Stimulated activated CD8-positive, alpha-beta memory T cell treated with anti-CD3 and anti-CD28 coated beads, Interleukin-4, amount 100 ng/mL, for 1 hour (primary cell): Measurements from ENCODE around the gene PPP4R4.
"Not testable (repeated sequence)": the region's sequence is repeated elsewhere in the genome, so short reads cannot be mapped to it uniquely, and the experiment has no call there.

Source experiments
- DNase-seq, 2 donors: peaks; one replicate each; pipeline ENCODE4 v3.0.0-alpha.2; 2020; ENCODE audit warnings: low read depth in 2 of 2, low spot score in 1 of 2

The PPP4R4 gene

DNA sequence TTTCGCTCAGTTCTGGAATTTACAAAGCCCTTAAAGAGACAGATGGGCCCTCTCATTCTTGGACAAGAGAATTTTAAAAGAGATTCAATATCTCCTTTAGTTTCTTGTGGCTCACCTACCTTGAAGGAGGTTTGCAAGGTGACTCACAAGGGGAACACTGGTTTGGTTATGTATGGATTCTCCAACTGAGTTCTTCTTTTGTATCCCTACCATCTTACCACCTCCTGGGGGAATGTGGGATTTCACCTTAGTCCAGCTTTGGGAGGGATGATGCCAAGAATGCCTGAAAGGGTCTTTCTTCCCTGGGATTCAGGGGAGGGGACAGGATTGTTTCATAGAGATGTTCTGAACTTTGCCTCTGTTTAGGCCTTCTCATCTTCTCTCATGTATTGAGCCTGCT is 3.7 kb downstream of the PPP4R4 start:
- no peak for DNase-seq

DNA sequence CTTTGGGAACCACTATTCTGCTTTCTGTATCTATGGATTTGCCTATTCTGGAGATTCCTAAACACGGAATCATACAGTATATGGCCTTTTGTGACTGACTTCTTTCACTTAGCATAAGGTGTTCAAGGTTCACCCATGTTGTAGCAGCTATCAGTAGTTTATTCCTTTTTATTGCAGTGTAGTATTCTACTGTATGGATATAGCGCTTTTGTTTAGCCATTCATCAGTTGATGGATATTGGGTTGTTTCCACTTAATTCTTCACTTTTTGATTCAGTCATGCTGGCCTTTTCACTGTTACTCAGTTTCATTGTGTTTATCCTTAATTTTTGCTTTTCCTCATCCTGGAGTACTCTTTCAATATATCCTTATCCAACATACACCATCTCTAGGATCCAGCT is 5.1 kb downstream of the PPP4R4 start:
- DNase-seq, result no peak

DNA sequence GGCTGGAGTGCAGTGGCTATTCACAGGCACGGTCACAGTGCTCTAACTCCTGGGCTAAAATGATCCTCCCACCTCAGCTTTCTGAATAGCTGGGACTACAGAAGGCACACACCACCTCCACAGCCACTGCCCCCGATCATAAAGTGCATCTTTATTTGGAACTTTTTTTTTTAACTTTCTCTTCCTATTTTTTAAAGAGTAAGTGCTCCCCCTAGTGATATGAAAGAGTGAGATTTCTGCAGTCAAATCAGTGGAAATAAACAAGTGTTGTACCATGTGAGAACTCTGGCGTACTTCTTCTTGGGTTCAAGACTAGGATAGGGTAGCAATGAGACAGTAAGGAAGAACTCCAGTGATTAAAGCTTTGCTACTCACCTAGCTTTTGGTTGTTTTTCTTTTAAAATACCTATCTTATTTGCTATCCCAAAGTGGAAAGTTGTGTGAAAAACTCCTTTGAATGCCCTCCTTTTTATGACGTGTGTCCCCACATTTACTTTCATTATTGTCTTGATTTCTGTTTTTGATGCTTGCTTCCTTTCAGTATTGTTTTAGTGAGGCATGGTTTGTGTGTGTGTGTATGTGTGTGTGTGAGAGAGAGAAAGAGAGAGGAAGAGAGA is 6.6 kb downstream of the PPP4R4 start:
- DNase-seq, result no peak

DNA sequence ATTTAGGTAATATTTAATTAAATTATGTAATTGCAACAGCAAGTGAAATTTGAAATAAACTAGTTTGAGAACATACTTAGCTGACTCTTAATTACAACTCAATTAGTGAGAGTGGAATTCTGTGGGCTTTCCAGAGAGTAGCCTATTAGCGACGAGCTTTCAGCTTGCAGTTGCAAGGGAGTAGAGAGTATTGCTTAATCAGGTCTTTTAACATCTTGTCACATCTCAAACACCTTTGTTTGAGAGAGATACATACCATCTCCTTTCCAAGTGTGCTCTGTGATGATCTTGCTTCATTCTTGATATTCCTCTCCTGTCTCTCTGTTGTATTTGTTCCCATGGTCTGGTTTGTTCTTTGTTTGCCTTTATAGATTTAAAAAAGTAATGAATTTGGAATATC is 7.7 kb downstream of the PPP4R4 start:
- DNase-seq, result no peak

GRCh38 chr14:94192536-94192935 is 18.4 kb downstream of the PPP4R4 start:
- DNase-seq, result no peak

GRCh38 chr14:94193776-94194175 is 19.7 kb downstream of the PPP4R4 start:
- no peak for DNase-seq

GRCh38 chr14:94196057-94196456 is 21.9 kb downstream of the PPP4R4 start:
- DNase-seq, result no peak

DNA sequence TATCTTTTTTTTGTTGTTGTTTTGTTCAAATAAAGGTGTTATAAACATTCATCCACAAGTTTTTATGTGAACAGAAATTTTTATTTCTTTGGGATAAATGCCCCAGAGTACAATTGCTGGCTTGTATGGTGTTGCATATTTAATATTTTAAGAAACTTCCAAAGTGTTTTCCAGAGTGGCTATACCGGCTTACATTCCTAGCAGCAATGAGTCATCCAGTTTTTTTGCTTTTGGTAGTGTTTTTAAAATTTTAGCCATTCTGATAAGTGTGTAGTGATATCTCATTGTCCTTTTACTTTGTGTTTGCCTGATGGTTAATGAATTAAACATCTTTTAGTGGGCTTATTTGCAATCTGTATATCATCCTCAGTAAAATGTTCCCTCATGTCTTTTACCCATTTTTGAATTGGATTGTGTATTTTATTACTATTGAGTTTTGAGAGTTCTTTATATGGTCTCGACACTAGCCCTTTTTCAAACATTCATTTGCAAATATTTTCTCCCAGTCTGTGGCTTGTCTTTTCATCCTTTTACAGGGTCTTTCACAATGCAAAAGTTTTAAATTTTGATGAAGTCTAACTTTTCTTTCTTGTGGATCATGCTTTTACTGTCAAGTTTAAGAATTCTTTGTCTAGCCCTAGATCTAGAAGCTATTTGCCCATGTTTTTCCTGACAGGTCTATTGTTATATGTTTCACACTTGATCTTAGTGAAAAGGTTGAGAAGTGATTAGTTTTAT is 29.5 kb downstream of the PPP4R4 start:
- DNase-seq, result no peak

DNA sequence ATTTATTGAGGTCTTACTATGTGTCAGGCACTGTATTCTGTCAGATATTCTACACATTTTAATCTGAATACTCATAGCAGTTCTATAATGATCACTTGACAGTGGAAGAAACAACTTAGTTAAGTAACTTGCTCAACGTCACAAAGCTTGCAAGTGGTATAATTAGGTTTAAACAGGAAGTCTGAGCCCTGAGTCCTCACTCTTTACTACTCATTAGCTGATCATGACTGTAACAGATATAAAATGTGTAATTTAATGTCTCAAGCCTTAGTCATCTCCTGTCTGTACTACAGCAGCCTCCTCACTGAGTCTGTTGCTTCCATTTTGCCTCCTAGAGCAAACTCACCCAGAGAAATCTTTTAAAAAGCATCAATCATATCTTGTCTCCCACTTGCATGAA is 38.9 kb downstream of the PPP4R4 start:
- no peak for DNase-seq

- DNase-seq, result no peak
Measured at GRCh38 chr14:94213741-94214140, 39.6 kb downstream of the PPP4R4 start.

DNA sequence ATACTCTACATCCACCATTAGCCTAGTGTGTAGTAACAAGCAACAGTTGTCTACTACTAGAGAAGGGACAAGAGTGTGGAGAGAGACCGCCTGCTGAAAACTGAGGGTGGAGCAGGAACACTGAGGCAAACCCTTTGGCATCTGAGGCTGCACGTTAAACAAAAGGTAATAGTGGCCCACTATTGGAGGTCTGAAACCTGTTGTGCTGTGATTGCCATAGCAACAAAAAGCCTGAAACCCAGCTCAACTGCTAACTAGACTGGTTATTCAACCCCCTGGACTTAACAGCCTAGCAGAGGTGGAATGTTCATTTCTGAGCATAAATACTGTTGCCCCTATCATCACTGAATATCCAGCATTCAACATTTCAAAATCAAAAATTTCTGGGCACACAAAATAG is 43.0 kb downstream of the PPP4R4 start:
- no peak for DNase-seq

DNA sequence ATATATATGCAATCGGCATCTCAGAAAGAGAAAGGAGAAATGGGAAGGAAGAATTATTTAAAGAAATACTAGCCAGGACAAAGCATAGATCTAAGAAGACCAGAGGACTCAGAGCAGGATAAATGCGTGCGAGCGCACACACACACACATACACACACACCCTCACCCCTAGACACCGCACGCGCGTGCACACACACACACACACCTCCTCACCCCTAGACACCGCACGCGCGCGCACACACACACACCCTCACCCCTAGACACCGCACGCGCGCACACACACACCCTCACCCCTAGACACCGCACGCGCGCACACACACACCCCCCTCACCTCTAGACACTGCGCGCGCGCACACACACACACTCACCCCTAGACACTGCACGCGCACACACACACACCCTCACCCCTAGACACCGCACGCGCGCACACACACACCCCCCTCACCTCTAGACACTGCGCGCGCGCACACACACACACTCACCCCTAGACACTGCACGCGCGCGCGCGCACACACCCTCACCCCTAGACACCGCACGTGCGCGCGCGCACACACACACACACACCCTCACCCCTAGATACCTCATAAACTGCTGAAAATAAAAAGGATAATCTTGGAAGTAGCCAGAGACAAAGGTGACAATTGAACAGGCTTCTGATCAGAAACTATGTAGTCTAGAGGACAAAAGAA is 44.2 kb downstream of the PPP4R4 start:
- DNase-seq, result not testable (repeated sequence)

- DNase-seq, result no peak
Measured at GRCh38 chr14:94224040-94224439, 49.9 kb downstream of the PPP4R4 start.

- no peak for DNase-seq
Measured at GRCh38 chr14:94225460-94226378, 51.6 kb downstream of the PPP4R4 start.

- DNase-seq, result no peak
Measured at GRCh38 chr14:94227029-94227428, 52.9 kb downstream of the PPP4R4 start.

GRCh38 chr14:94237046-94237445 is 62.9 kb downstream of the PPP4R4 start:
- DNase-seq, result no peak

GRCh38 chr14:94237983-94238382 is 63.9 kb downstream of the PPP4R4 start:
- DNase-seq, result no peak

- no peak for DNase-seq
Measured at GRCh38 chr14:94239406-94239805, 65.3 kb downstream of the PPP4R4 start.

- no peak for DNase-seq
Measured at GRCh38 chr14:94244182-94244581, 70.1 kb downstream of the PPP4R4 start.

DNA sequence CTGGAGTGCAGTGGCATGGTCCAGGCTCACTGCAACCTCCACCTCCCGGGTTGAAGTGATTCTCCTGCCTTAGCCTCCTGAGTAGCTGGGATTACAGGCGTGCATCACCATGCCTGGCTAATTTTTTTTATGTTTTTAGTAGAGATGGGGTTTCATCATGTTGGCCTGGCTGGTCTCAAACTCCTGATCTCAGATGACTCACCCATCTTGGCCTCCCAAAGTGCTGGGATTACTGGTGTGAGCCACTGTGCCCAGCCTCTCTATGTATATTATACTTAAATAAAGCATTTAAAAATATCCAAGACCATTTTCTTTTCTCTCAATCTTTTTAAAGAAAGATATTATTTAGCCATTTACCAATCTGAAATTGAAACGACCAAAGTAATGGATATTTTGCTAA is 90.1 kb downstream of the PPP4R4 start:
- not testable (repeated sequence) for DNase-seq

DNA sequence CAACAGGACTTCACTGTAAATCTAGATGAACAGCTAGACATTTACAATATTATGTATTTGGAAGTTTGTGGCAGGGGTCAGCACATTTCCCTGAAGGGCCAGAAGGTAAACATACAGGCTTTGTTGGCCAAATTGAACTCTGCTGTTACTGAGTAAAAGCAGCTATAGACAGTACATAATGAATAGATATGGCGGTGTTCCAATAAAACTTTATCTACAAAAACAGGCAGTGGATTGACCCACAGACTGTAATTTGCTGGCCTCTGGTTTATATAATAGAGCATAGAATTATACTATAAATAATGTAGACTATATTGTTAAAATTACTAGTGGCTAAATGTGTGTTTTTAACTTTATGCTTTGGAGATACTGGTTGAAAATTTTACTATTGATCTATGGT is 93.2 kb downstream of the PPP4R4 start:
- no peak for DNase-seq
